GF-D8 (cell line): ENCODE results near the gene KMT5C.

Experiments used
- DNase-seq: peaks from one replicate; lab custom pipeline; 2025; lab: John Stamatoyannopoulos, UW

The KMT5C gene

GRCh38 chr19:55386493-55386971, 46.9 kb downstream of the KMT5C start:
- no peak for DNase-seq

- no peak for DNase-seq
These were observed 48.2 kb downstream of the KMT5C start for GRCh38 chr19:55387736-55388497.

DNA sequence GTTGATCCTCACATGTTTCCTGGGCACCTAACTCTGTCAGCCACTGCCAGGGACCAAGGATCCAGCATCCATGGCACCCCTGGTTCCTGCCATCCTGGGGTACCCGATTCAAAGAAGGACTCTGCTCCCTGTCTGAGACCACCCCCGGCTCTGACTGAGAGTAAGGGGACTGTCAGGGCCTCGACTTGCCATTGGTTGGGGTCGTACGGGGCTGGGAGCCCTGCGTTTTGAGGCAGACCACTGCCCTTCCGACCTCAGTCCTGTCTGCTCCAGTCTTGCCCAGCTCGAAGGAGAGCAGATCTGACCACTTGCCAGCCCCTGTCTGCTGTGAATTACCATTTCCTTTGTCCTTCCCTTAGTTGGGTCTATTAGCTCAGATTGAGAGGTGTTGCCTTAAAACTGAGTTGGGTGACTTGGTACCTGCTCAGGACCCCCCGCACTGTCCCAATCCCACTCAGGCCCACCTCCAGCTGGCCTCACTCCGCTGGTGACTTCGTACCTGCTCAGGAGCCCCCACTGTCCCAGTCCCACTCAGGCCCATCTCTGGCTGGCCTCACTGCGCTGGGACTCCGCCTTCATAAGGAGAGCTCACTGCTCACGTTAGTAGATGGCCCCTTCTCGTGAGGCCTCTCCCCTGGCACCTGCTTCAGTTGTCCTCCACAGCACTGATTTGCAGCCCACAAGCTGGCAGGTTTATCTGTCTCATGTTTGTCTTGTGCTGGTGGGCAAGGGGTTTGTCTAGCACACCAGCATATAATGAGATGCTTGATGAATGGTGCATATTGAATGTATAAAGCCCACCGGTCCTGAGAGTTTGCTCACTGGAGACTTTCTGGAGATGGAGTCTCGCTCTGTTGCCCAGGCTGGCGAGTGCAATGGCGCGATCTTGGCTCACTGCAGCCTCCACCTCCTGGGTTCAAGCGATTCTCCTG, 50.0 kb downstream of the KMT5C start:
- DNase-seq: no peak

DNA sequence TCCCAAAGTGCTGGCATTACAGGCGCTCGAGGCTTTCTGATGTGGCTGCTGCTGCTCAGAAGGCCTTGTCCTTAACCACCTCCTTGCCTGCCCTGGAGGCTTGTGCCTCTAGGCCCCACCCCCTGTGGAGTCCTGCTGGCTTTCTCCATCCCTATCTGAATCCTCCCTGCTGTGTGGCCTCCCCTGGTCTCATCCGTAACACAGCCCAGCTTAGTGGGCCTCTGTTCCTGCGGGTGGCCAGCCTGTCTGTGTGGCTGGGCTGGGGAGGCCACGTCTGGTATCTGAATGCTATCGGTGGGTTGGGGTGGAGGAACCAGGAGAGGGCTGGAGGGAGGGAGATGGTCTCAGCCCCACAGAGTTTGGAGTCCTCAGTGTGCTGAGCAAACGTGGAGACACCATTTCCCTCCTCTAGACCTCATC, 50.8 kb downstream of the KMT5C start:
- DNase-seq: no peak

GRCh38 chr19:55391191-55391670, 51.6 kb downstream of the KMT5C start:
- no peak for DNase-seq

DNA sequence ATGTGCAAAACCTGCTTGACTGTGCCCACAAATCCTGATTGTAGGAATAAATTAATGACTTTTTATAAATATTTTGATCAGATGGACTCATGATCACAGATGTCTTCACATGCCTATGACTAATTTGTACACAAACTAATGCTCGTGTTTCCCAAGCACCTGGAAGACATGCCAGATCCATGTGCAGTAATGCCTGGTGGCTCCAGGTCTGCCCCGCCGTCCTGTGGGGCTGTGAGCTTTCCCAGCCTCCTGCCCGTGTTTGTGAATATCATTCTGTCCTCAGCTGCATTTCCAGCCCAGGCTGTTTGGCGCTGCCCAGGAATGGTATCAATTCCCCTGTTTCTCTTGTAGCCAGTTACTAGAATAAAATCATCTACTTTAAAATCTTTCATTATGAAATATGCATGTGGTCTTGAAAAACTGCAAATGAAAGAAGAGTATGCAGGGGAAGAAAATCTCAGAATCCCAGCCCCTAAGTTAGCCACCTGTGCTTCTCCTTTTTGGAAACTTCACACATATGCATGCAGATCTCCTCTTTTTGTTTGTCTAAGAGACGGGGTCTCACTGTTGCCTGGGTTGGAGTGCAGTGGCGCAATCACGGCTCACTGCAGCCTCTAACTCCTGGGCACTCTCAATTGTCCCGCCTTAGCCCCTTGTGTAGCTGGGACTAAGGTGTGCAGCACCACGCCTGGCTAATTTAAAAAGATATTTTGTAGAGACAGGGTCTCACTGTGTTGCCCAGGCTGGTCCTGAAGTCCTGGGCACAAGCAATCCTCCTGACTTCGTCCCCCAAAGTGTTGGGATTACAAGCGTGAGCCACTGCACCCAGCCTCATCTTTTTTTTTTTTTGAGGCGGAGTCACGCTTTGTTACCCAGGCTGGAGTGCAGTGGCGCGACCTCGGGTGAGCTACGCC, 52.3 kb downstream of the KMT5C start:
- DNase-seq: no peak

GRCh38 chr19:55392820-55393761, 53.4 kb downstream of the KMT5C start:
- no peak for DNase-seq
